Brain microvascular endothelial cell (primary cell): Measurements from ENCODE around the gene VDAC2.
"Not testable (repeated sequence)": the region's sequence is repeated elsewhere in the genome, so short reads cannot be mapped to it uniquely, and the experiment has no call there.

Experiments
- DNase-seq: peaks from one replicate; pipeline ENCODE4 v3.0.0-alpha.2; 2020
- H3K27ac ChIP-seq: fragments of 250-450 bp; sonication (Bioruptor Pico); 2 replicates; pipeline ENCODE4 v1.5.1; 2020; ENCODE audit warnings: mild to moderate bottlenecking, moderate library complexity
- H3K27me3 ChIP-seq: fragments of 250-450 bp; sonication (Bioruptor Pico); replicated peaks from 2 replicates; pipeline ENCODE4 v1.5.1; 2020; ENCODE audit warnings: mild to moderate bottlenecking
- H3K36me3 ChIP-seq: fragments of 250-450 bp; sonication (Bioruptor Pico); replicated peaks from 2 replicates; pipeline ENCODE4 v1.5.1; 2020; ENCODE audit warnings: mild to moderate bottlenecking
- H3K4me3 ChIP-seq: 2 replicates; pipeline ENCODE4 v1.5.1; 2011; ENCODE audit warnings: low read depth, mild to moderate bottlenecking, control low read depth, low read length, moderate library complexity
- in situ Hi-C: cut with HindIII; loops from 2 replicates; pipeline ENCODE4 v1.10.0; 2017; ENCODE audit warnings: low sequenced_read_pairs, low pct_ligation_motif_present
- TF ChIP-seq, protein P1 (sequence below): IDR thresholded peaks from 2 replicates; pipeline ENCODE4 v1.5.1; 2011; ENCODE audit warnings: low read depth, mild to moderate bottlenecking, moderate library complexity, low read length, control low read depth, inconsistent platforms; ENCODE audit errors: missing control alignments

Gene VDAC2

GRCh38 chr10:75203724-75204123, 6.9 kb upstream of the VDAC2 start:
- TF ChIP-seq, protein P1, sequence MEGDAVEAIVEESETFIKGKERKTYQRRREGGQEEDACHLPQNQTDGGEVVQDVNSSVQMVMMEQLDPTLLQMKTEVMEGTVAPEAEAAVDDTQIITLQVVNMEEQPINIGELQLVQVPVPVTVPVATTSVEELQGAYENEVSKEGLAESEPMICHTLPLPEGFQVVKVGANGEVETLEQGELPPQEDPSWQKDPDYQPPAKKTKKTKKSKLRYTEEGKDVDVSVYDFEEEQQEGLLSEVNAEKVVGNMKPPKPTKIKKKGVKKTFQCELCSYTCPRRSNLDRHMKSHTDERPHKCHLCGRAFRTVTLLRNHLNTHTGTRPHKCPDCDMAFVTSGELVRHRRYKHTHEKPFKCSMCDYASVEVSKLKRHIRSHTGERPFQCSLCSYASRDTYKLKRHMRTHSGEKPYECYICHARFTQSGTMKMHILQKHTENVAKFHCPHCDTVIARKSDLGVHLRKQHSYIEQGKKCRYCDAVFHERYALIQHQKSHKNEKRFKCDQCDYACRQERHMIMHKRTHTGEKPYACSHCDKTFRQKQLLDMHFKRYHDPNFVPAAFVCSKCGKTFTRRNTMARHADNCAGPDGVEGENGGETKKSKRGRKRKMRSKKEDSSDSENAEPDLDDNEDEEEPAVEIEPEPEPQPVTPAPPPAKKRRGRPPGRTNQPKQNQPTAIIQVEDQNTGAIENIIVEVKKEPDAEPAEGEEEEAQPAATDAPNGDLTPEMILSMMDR: no peak
- no peaks in the 10 kb centered on the region for H3K36me3 ChIP-seq
- no peak overlapping the region for H3K27ac ChIP-seq
- DNase-seq: no peak
- no peaks in the 10 kb centered on the region for H3K27me3 ChIP-seq
- in situ Hi-C loops: no loop called here
- H3K4me3 ChIP-seq: no peak overlapping the region

DNA sequence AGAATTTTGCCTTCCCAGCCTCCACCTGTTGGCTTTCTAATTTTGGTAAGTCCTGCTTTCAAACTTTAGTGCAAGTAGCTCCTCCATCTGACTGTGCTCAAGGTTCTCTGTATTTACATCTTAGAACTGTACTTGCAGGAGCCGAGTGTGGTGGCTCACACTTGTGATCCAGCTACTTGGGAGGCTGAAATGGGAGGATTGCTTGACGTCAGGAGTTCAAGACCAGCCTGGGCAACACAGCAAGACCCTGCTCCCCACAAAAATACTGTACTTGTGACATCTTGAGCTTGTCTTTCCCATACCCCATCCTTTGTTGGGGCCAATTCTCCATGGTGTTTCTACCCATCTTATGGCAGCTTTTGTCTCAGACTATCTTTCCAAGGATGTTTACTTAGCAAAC, 4.7 kb upstream of the VDAC2 start:
- TF ChIP-seq, protein P1: no peak
- Histone ChIP-seq H3K27ac (no peak overlapping the region), H3K4me3 (no peak overlapping the region), H3K36me3 (peaks cover 3% of the 10 kb centered on the region), H3K27me3 (no peaks in the 10 kb centered on the region)
- in situ Hi-C loops: no loop called here
- DNase-seq: no peak

DNA sequence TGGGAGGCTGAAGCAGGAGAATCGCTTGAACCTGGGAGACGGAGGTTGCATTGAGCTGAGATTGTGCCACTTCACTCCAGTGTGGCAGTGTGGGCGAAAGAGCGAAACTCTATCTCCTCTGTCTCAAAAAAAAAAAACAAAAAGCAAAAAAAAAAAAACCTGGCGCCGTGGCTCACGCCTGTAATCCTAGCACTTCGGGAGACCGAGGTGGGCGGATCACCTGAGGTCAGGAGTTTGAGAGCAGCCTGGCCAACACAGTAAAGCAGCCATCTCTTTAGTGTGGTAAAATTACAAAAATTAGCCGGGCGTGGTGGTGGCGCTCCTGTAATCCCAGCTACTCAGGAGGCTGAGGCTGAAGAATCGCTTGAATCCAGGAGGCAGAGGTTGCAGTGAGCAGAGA, 4.0 kb upstream of the VDAC2 start:
- H3K36me3 ChIP-seq, in situ Hi-C loops, H3K27me3 ChIP-seq, DNase-seq, H3K4me3 ChIP-seq, H3K27ac ChIP-seq: not testable (repeated sequence)

DNA sequence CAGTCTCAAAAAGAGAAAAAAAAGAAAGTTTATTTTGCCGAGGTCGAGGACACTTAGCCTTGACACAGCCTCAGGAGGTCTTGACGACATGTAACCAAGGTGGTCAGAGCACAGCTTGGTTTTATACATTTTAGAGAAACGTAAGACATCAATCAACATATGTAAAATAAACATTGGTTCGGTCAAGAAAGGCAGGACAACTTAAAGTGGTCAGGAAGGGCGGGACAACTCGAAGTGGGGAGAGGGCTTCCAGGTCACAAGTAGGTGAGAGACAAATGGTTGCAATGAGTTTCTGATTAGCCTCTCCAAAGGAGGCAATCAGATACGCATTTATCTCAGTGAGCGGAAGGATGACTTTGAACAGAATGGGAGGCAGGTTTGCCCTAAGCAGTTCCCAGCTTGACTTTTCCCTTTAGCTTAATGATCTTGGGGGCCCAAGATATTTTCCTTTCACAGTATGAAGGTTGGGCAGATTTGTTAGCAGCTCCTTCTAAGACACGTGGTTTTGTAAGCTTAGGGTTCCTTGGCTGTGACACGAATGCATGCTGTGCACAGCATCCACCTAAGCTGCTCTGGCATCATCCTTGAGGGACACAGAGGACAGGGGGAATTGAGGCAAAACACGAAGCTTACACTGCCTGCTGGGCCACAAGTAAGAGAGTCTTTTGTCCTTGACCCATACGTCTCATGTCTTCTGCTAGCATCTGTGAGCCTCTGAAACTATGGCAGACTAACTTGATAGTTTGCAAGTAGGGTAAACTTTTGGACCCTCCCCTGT, 3.3 kb upstream of the VDAC2 start:
- H3K4me3 ChIP-seq: no peak overlapping the region
- no peaks in the 10 kb centered on the region for H3K27me3 ChIP-seq
- H3K27ac ChIP-seq: no peak overlapping the region
- no peak for DNase-seq
- in situ Hi-C loops: no loop called here
- H3K36me3 ChIP-seq: peaks cover 8% of the 10 kb centered on the region
- TF ChIP-seq, protein P1: no peak

- Histone ChIP-seq H3K27me3 (no peaks in the 10 kb centered on the region), H3K4me3 (no peak overlapping the region), H3K27ac (no peak overlapping the region), H3K36me3 (peaks cover 13% of the 10 kb centered on the region)
- TF ChIP-seq, protein P1: no peak
- in situ Hi-C loops: no loop called here
- no peak for DNase-seq
These were observed 2.8 kb upstream of the VDAC2 start for GRCh38 chr10:75207857-75208144.

DNA sequence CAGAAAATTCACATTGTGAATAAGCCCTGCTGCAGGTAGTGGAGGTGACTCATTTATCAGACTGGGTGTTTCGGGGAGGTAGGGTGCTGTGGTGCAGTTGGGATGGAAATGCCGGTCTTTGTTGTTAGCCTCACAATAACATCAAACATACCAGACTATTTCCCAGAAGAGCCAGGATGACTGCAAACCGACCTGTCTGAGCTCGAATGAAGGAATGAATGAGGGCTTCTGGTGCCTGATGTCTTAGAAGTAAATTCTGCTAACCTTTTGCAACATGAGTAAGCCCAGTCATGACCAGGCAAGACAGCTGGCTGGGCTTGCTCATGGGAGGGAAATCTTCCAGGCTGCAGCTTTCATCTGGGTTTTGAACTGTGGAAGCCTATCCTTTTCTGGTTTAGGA, 2.4 kb upstream of the VDAC2 start:
- Histone ChIP-seq H3K4me3 (no peak overlapping the region), H3K36me3 (peaks cover 17% of the 10 kb centered on the region), H3K27me3 (no peaks in the 10 kb centered on the region), H3K27ac (no peak overlapping the region)
- TF ChIP-seq, protein P1: no peak
- in situ Hi-C loops: no loop called here
- peak; percentile 55 for DNase-seq
